CD14-positive monocyte (primary cell): ENCODE measurements around the gene OCSTAMP. TPM values are rescaled to one million over a fixed set of nuclear protein-coding genes. Genes with fewer than 3 reads are reported as not detected.

Experiments used
- DNase-seq, 3 donors: peaks; one replicate each; pipeline ENCODE4 v3.0.0-alpha.2; 2011 to 2022
- H2AFZ ChIP-seq: 2 replicates; pipeline ENCODE4 v1.6.0; 2012; ENCODE audit warnings: mild to moderate bottlenecking, low read depth, low read length, inconsistent platforms; ENCODE audit not compliant: insufficient read depth, poor library complexity, severe bottlenecking
- H3K27ac ChIP-seq, 2 donors: 1 replicate in 1 of 2; 2 replicates in 1 of 2; pipeline ENCODE4 v1.5.1; 2012 to 2013; ENCODE audit warnings: low read length in 2 of 2, control low read depth in 1 of 2, inconsistent platforms in 1 of 2, low read depth in 1 of 2, mild to moderate bottlenecking in 1 of 2
- H3K27me3 ChIP-seq, 2 donors: one replicate each; pipeline versions ENCODE4 v1.6.0 to v1.6.1; 2011 to 2013; ENCODE audit warnings: low read length in 2 of 2; ENCODE audit not compliant: control insufficient read depth in 2 of 2, insufficient read depth in 2 of 2
- H3K36me3 ChIP-seq, 2 donors: replicated peaks in 1 of 2; 1 replicate in 1 of 2; 2 replicates in 1 of 2; pipeline versions ENCODE4 v1.5.1 to v1.6.1; 2012 to 2013; ENCODE audit warnings: low read length in 2 of 2, control low read depth in 1 of 2, inconsistent platforms in 1 of 2, mild to moderate bottlenecking in 1 of 2; ENCODE audit not compliant: insufficient read depth in 2 of 2, control insufficient read depth in 1 of 2
- H3K4me1 ChIP-seq, 2 donors: 1 replicate in 1 of 2; 2 replicates in 1 of 2; pipeline versions ENCODE4 v1.5.1 to v1.6.1; 2012 to 2013; ENCODE audit warnings: low read length in 2 of 2, control low read depth in 1 of 2, inconsistent platforms in 1 of 2, mild to moderate bottlenecking in 1 of 2, moderate library complexity in 1 of 2; ENCODE audit not compliant: insufficient read depth in 2 of 2, control insufficient read depth in 1 of 2
- H3K4me2 ChIP-seq: replicated peaks from 2 replicates; pipeline ENCODE3; 2012; ENCODE audit warnings: low read length, moderate library complexity, mild to moderate bottlenecking; ENCODE audit not compliant: poor library complexity, severe bottlenecking; ENCODE audit errors: extremely low read depth
- H3K4me3 ChIP-seq, 3 experiments: fragments of 200-600 bp in 1 of 3; sonication (generic) in 1 of 3; replicated peaks in 1 of 3; 1 replicate in 2 of 3; 2 replicates in 1 of 3; pipeline ENCODE4 v1.5.1; 2011 to 2013; ENCODE audit warnings: low read length in 3 of 3, mild to moderate bottlenecking in 3 of 3, control low read depth in 2 of 3, low read depth in 2 of 3, inconsistent platforms in 1 of 3, moderate library complexity in 1 of 3
- H3K79me2 ChIP-seq: 2 replicates; pipeline ENCODE4 v1.6.0; 2012; ENCODE audit warnings: mild to moderate bottlenecking, control low read depth, inconsistent platforms, low read length, moderate library complexity; ENCODE audit not compliant: insufficient read depth
- H3K9ac ChIP-seq: 2 replicates; pipeline ENCODE4 v1.6.0; 2017; ENCODE audit warnings: low read length, mild to moderate bottlenecking; ENCODE audit not compliant: insufficient read depth, poor library complexity, severe bottlenecking
- H3K9me3 ChIP-seq, 2 donors: replicated peaks in 1 of 2; 1 replicate in 1 of 2; 2 replicates in 1 of 2; pipeline versions ENCODE4 v1.5.1 to v1.6.1; 2012 to 2013; ENCODE audit warnings: low read length in 2 of 2, control low read depth in 1 of 2; ENCODE audit not compliant: control insufficient read depth in 1 of 2, insufficient read depth in 1 of 2
- H4K20me1 ChIP-seq: 2 replicates; pipeline ENCODE4 v1.6.0; 2012; ENCODE audit warnings: mild to moderate bottlenecking, low read length, control low read depth, moderate library complexity; ENCODE audit not compliant: insufficient read depth
- H3K27ac Mint-ChIP-seq, 7 donors: one replicate each; pipeline ENCODE4 v1.8.0; 2020; ENCODE audit warnings: mild to moderate bottlenecking in 7 of 7, mixed read lengths in 7 of 7, moderate library complexity in 6 of 7, inconsistent platforms in 2 of 7
- H3K27me3 Mint-ChIP-seq, 3 donors: one replicate each; pipeline ENCODE4 v1.8.0; 2021 to 2022; ENCODE audit warnings: low read depth in 3 of 3, mild to moderate bottlenecking in 3 of 3, mixed read lengths in 3 of 3, moderate library complexity in 3 of 3, inconsistent platforms in 1 of 3
- H3K36me3 Mint-ChIP-seq, 2 donors: one replicate each; pipeline ENCODE4 v1.8.0; 2020; ENCODE audit warnings: mixed read lengths in 2 of 2, inconsistent platforms in 1 of 2, mild to moderate bottlenecking in 1 of 2
- H3K4me1 Mint-ChIP-seq: one replicate; pipeline ENCODE4 v1.8.0; 2020; ENCODE audit warnings: mild to moderate bottlenecking, mixed read lengths
- H3K4me3 Mint-ChIP-seq, 2 donors: one replicate each; pipeline ENCODE4 v1.8.0; 2020; ENCODE audit warnings: mild to moderate bottlenecking in 2 of 2, mixed read lengths in 2 of 2, moderate library complexity in 1 of 2
- H3K9me3 Mint-ChIP-seq, 7 donors: one replicate each; pipeline ENCODE4 v1.8.0; 2020 to 2022; ENCODE audit warnings: mixed read lengths in 7 of 7, mild to moderate bottlenecking in 6 of 7, moderate library complexity in 6 of 7, inconsistent platforms in 2 of 7
- WGBS: methylation state at CpG from one replicate; pipeline ENCODE4 v1.1.5; 2013; ENCODE audit warnings: missing lambda C conversion rate; ENCODE audit not compliant: insufficient coverage; 5-methylcytosine and 5-hydroxymethylcytosine counted together
- intact Hi-C, 2 donors: fragments of 100-400 bp; cut with micrococcal nuclease; formaldehyde crosslinking; loops; one replicate each; pipeline versions ENCODE4 v1.15.0 to v1.15.1; 2023
- polyA plus RNA-seq, 3 donors: library from polyadenylated mRNA; depleted of rRNA in 1 of 3; unstranded in 2 of 3; stranded (reverse) in 1 of 3; fragments of 300-500 nt in 2 of 3; fragments of >200 nt in 1 of 3; fragmentation: Illumina TruSeq in 2 of 3; gene quantifications; 1 replicate in 2 of 3; 2 replicates in 1 of 3; pipeline ENCODE4 v1.2.3, GENCODE V29; 2012 to 2021
- TF ChIP-seq, protein P1 (sequence below): fragments of 200-600 bp; IDR thresholded peaks from one replicate; pipeline ENCODE4 v1.8.0; 2022; ENCODE audit warnings: antibody characterized with exemption, mild to moderate bottlenecking

OCSTAMP gene
- polyA plus RNA-seq, 3 donors: not detected

GRCh38 chr20:46505506-46505905, 44.9 kb downstream of the OCSTAMP start:
- H3K4me3 Mint-ChIP-seq: no peak overlapping the region
- no peak overlapping the region for H3K4me3 ChIP-seq
- DNase-seq: no peak
- peaks cover 10 to 27% of the 10 kb centered on the region in 2 donors for H3K9me3 ChIP-seq
- H3K27me3 Mint-ChIP-seq: peaks cover 3 to 6% (median 3%) of the 10 kb centered on the region in 3 donors
- 100% methylated on average over 3 of the region's 3 CpGs for WGBS
- H3K27me3 ChIP-seq: no peaks in the 10 kb centered on the region
- H3K27ac ChIP-seq: no peak overlapping the region
- intact Hi-C loops: no loop called here
- no peak overlapping the region for H3K9ac ChIP-seq
- H3K4me1 Mint-ChIP-seq: peaks cover 2% of the 10 kb centered on the region
- no peak overlapping the region for H2AFZ ChIP-seq
- no peaks in the 10 kb centered on the region for H3K4me1 ChIP-seq
- peaks cover 22 to 41% (median 29%) of the 10 kb centered on the region in 7 donors for H3K9me3 Mint-ChIP-seq
- no peaks in the 10 kb centered on the region for H3K79me2 ChIP-seq
- H3K36me3 Mint-ChIP-seq: no peaks in the 10 kb centered on the region
- H3K27ac Mint-ChIP-seq: no peak overlapping the region
- no peak overlapping the region for H3K4me2 ChIP-seq
- TF ChIP-seq, protein P1, sequence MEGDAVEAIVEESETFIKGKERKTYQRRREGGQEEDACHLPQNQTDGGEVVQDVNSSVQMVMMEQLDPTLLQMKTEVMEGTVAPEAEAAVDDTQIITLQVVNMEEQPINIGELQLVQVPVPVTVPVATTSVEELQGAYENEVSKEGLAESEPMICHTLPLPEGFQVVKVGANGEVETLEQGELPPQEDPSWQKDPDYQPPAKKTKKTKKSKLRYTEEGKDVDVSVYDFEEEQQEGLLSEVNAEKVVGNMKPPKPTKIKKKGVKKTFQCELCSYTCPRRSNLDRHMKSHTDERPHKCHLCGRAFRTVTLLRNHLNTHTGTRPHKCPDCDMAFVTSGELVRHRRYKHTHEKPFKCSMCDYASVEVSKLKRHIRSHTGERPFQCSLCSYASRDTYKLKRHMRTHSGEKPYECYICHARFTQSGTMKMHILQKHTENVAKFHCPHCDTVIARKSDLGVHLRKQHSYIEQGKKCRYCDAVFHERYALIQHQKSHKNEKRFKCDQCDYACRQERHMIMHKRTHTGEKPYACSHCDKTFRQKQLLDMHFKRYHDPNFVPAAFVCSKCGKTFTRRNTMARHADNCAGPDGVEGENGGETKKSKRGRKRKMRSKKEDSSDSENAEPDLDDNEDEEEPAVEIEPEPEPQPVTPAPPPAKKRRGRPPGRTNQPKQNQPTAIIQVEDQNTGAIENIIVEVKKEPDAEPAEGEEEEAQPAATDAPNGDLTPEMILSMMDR: no peak
- no peaks in the 10 kb centered on the region for H3K36me3 ChIP-seq
- H4K20me1 ChIP-seq: no peaks in the 10 kb centered on the region

- Histone ChIP-seq H2AFZ (no peak overlapping the region), H3K4me2 (no peak overlapping the region), H3K36me3 (no peaks in the 10 kb centered on the region), H3K4me3 (no peak overlapping the region), H3K4me1 (no peaks in the 10 kb centered on the region), H3K79me2 (no peaks in the 10 kb centered on the region), H3K27ac (no peak overlapping the region), H4K20me1 (no peaks in the 10 kb centered on the region), H3K9me3 (peaks cover 18 to 36% of the 10 kb centered on the region in 2 donors), H3K27me3 (no peaks in the 10 kb centered on the region), H3K9ac (no peak overlapping the region)
- intact Hi-C loops: no loop called here
- H3K4me1 Mint-ChIP-seq: no peaks in the 10 kb centered on the region
- peaks cover 22 to 61% (median 36%) of the 10 kb centered on the region in 7 donors for H3K9me3 Mint-ChIP-seq
- WGBS: no CpG with 5 or more reads among the region's 6 CpGs
- H3K27ac Mint-ChIP-seq: no peak overlapping the region
- DNase-seq: no peak
- no peaks in the 10 kb centered on the region for H3K36me3 Mint-ChIP-seq
- no peak overlapping the region for H3K4me3 Mint-ChIP-seq
- TF ChIP-seq, protein P1: no peak
- peaks cover 0 to 2% (median 1%) of the 10 kb centered on the region in 3 donors for H3K27me3 Mint-ChIP-seq
Observed at GRCh38 chr20:46501961-46502360, 48.5 kb downstream of the OCSTAMP start.
